OCI-LY7 (cell line): ENCODE results near the gene MEIOB. TPM values are rescaled to one million over a fixed set of nuclear protein-coding genes. Genes with fewer than 3 reads are reported as not detected.

ENCODE experiments used
- BruUV-seq: library from RNA; stranded (reverse); fragments of 400-500 nt; replicated peaks from 2 replicates; lab custom pipeline; 2021; lab: Mats Ljungman, UMichigan
- CTCF ChIA-PET: fragments of 300-600 bp; sonication (Branson Sonifier 250); formaldehyde crosslinking; loops from one replicate; lab custom pipeline; 2022; ENCODE audit warnings: antibody characterized with exemption; ENCODE audit not compliant: unreplicated experiment; lab: Charles Lee
- POLR2A ChIA-PET: fragments of 300-600 bp; sonication (Branson Sonifier 250); formaldehyde crosslinking; loops from one replicate; lab custom pipeline; 2022; ENCODE audit warnings: antibody characterized with exemption; lab: Charles Lee
- DNase-seq: peaks from one replicate; pipeline ENCODE4 v3.0.0-alpha.2; 2015; ENCODE audit warnings: low spot score
- H2AFZ ChIP-seq: fragments of 200-600 bp; sonication (generic), shearing (Covaris generic); 2 replicates; pipeline ENCODE4 v1.6.1; 2014; ENCODE audit warnings: mild to moderate bottlenecking, antibody characterized with exemption, low read length, moderate library complexity
- H3K27ac ChIP-seq: fragments of 200-600 bp; sonication (generic); 2 replicates; pipeline ENCODE4 v1.5.1; 2014; ENCODE audit warnings: mixed run types, low read depth, mild to moderate bottlenecking, moderate library complexity, low read length, inconsistent platforms; ENCODE audit not compliant: poor library complexity, severe bottlenecking
- H3K36me3 ChIP-seq: fragments of 200-600 bp; sonication (generic); 2 replicates; pipeline ENCODE4 v1.6.1; 2014; ENCODE audit warnings: mild to moderate bottlenecking, antibody characterized with exemption, low read length, moderate library complexity, mixed read lengths; ENCODE audit not compliant: insufficient read depth
- H3K4me1 ChIP-seq: fragments of 200-600 bp; sonication (generic); 2 replicates; pipeline ENCODE4 v1.5.1; 2014; ENCODE audit warnings: mild to moderate bottlenecking, low read length; ENCODE audit not compliant: insufficient read depth, poor library complexity, severe bottlenecking
- H3K4me2 ChIP-seq: fragments of 200-600 bp; sonication (generic); 2 replicates; pipeline ENCODE4 v1.6.1; 2014; ENCODE audit warnings: mild to moderate bottlenecking, low read length
- H3K4me3 ChIP-seq: fragments of 200-600 bp; sonication (generic); 2 replicates; pipeline ENCODE4 v1.5.1; 2014; ENCODE audit warnings: mild to moderate bottlenecking, low read depth, low read length; ENCODE audit not compliant: poor library complexity, severe bottlenecking
- H3K79me2 ChIP-seq: fragments of 200-600 bp; sonication (generic); 2 replicates; pipeline ENCODE4 v1.6.1; 2016; ENCODE audit warnings: low read depth, mild to moderate bottlenecking, low read length, moderate library complexity, mixed read lengths; ENCODE audit not compliant: insufficient read depth
- H3K9me2 ChIP-seq: fragments of 200-600 bp; sonication (generic); 2 replicates; pipeline ENCODE4 v1.6.1; 2016; ENCODE audit warnings: mild to moderate bottlenecking, low read length, mixed read lengths; ENCODE audit not compliant: insufficient read depth
- H3K9me3 ChIP-seq: fragments of 200-600 bp; sonication (generic); 2 replicates; pipeline ENCODE4 v1.6.1; 2014; ENCODE audit warnings: mild to moderate bottlenecking, mixed run types, low read length, mixed read lengths
- H4K20me1 ChIP-seq: fragments of 200-600 bp; sonication (generic); 2 replicates; pipeline ENCODE4 v1.6.1; 2014; ENCODE audit warnings: mild to moderate bottlenecking, antibody characterized with exemption, low read length, moderate library complexity, mixed read lengths; ENCODE audit not compliant: insufficient read depth
- EZH2phosphoT487 ChIP-seq: fragments of 200-600 bp; sonication (generic); IDR thresholded peaks from 2 replicates; pipeline ENCODE4 v1.6.1; 2018; ENCODE audit warnings: low read depth, borderline replicate concordance, mild to moderate bottlenecking, mixed run types, antibody characterized with exemption, low read length, moderate library complexity, mixed read lengths
- intact Hi-C: fragments of 100-400 bp; cut with micrococcal nuclease; formaldehyde crosslinking; loops from one replicate; pipeline ENCODE4 v1.10.0; 2022; ENCODE audit not compliant: unreplicated experiment
- total RNA-seq, 2 experiments: library from RNA; depleted of rRNA in 1 of 2; stranded (reverse); fragments of >200 nt in 1 of 2; shearing (Covaris generic) in 1 of 2; gene quantifications; 2 replicates each; pipeline ENCODE4 v1.2.3, GENCODE V29; 2014 to 2022
- TF ChIP-seq, protein P1 (sequence below): fragments of 200-600 bp; sonication (generic); conservative IDR thresholded peaks from 2 replicates; pipeline ENCODE4 v1.5.1; 2014; ENCODE audit warnings: mild to moderate bottlenecking, antibody characterized with exemption, low read length, moderate library complexity, mixed read lengths

MEIOB gene
- total RNA-seq, 2 experiments from 2014 or later = not detected

DNA sequence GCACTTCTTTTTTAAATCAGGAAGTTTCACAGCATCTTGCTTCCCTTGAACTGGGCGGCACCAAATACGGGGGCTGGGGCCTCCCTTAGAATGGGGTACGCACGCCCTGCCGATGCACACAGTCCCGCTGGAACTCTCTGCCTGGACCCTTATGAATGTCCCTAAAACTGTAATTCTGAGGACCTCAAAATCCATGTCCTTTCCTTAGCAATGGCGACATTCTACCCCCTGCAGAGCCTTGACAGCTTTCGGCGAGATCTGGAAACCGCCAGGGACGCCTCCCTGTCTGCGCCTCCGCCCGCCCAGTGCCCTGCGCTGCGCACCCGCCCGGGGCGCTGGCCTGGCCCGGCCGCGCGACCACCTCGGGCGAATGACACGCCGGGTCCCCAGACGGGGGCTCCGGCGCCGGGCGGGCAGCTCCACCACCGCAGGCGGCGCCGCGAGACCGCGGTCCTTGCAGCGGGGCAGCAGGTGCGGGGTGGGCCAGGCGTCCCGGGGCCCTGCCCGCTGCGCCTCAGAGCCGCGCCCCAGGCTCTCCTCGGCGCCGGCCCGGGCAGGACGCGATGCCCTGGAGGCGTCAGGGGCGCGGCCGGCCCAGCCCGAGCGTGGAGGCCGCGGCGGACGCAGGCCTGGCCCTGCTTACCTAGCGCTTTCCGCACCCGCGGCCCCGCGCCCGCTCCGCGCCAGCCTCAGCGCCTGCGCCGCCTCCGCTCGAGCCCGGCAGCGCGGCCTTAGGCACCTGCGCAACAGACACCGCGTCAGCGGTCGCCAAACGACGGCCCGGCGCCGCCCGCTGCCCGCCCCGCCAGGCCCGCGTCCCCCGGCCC is 45.9 kb downstream of the MEIOB start:
- Histone ChIP-seq H3K79me2 (no peaks in the 10 kb centered on the region), H3K9me2 (no peaks in the 10 kb centered on the region), H2AFZ (no peak overlapping the region), H4K20me1 (no peaks in the 10 kb centered on the region), H3K4me3 (peak overlapping the region; percentile 78), H3K9me3 (no peaks in the 10 kb centered on the region), H3K4me2 (peak overlapping the region; percentile 76; the same call in 1 of the 2 replicates), H3K36me3 (no peaks in the 10 kb centered on the region), H3K27ac (no peak overlapping the region), H3K4me1 (peaks cover 23% of the 10 kb centered on the region)
- DNase-seq = peak; percentile 49
- CTCF ChIA-PET = no interaction called here
- no peak for TF ChIP-seq EZH2phosphoT487
- TF ChIP-seq, protein P1, sequence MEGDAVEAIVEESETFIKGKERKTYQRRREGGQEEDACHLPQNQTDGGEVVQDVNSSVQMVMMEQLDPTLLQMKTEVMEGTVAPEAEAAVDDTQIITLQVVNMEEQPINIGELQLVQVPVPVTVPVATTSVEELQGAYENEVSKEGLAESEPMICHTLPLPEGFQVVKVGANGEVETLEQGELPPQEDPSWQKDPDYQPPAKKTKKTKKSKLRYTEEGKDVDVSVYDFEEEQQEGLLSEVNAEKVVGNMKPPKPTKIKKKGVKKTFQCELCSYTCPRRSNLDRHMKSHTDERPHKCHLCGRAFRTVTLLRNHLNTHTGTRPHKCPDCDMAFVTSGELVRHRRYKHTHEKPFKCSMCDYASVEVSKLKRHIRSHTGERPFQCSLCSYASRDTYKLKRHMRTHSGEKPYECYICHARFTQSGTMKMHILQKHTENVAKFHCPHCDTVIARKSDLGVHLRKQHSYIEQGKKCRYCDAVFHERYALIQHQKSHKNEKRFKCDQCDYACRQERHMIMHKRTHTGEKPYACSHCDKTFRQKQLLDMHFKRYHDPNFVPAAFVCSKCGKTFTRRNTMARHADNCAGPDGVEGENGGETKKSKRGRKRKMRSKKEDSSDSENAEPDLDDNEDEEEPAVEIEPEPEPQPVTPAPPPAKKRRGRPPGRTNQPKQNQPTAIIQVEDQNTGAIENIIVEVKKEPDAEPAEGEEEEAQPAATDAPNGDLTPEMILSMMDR = no peak
- intact Hi-C loops = loop anchor here (5.0 kb wide), 1 partner anchor 44 kb away; the partner anchor contains the start of genes NUBP2 and SPSB3
- POLR2A ChIA-PET = no interaction called here
- no TSS peak for BruUV-seq

DNA sequence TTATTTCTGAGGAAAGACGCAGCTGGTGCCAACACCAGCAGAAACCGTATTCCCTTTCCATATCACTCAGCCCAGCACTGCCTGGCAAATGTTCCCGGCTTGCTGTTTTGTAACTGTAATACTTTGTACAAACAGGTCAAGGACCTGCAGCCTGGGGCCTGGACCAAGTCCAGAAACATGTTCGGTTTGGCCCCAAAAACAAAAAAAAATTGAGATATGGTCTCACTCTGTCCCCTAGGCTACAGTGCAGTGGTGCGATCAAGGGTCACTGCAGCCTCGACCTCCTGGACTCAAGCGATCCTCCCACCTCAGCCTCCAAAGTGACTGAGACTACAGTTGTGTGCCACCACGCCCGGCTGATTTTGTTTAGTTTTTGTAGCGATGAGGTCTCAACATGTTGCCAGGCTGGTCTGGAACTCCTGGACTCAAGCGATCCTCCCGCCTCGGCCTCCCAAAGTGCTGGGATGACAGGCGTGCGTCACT is 46.5 kb downstream of the MEIOB start:
- H2AFZ ChIP-seq = no peak overlapping the region
- H3K27ac ChIP-seq = no peak overlapping the region
- BruUV-seq = no TSS peak
- peak overlapping the region; percentile 78 for H3K4me3 ChIP-seq
- H3K36me3 ChIP-seq = no peaks in the 10 kb centered on the region
- H3K9me3 ChIP-seq = no peaks in the 10 kb centered on the region
- no peaks in the 10 kb centered on the region for H3K79me2 ChIP-seq
- ChIA-PET CTCF (no interaction called here), POLR2A (no interaction called here)
- TF ChIP-seq, protein P1 = no peak
- TF ChIP-seq EZH2phosphoT487 = no peak
- no peaks in the 10 kb centered on the region for H3K9me2 ChIP-seq
- H3K4me2 ChIP-seq = peak overlapping the region; percentile 76; the same call in 1 of the 2 replicates
- peaks cover 23% of the 10 kb centered on the region for H3K4me1 ChIP-seq
- no peak for DNase-seq
- intact Hi-C loops = loop anchor here (5.0 kb wide), 1 partner anchor 43 kb away; the partner anchor contains the start of genes NUBP2 and SPSB3
- no peaks in the 10 kb centered on the region for H4K20me1 ChIP-seq

DNA sequence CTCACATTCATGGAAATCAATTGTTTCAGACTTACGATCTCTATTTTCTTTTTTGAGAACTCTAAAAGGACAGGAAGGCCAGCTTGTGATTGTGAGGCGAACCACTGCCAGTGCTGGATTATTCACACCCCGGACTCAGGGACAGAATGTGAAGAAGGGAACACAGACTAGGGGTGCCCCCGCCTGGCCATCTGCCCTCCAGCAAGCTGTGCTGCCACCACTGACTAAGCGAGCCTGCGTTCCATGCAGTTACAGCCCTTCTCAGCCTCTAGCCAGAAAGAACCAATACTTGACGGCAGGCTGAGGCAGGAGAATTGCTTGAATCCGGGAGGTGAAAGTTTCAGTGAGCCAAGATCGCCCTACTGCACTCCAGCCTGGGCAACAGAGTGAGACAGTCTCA is 48.1 kb downstream of the MEIOB start:
- peaks cover 17% of the 10 kb centered on the region for H3K4me1 ChIP-seq
- no peak overlapping the region for H3K4me2 ChIP-seq
- no peaks in the 10 kb centered on the region for H4K20me1 ChIP-seq
- H3K9me3 ChIP-seq = no peaks in the 10 kb centered on the region
- CTCF ChIA-PET = no interaction called here
- no peak overlapping the region for H3K4me3 ChIP-seq
- intact Hi-C loops = no loop called here
- POLR2A ChIA-PET = interaction anchor here (0.7 kb wide), 1 partner anchor 1454 kb away, joined by 5 read pairs; the partner anchor contains the start of gene MRPL28
- BruUV-seq = no TSS peak
- H3K9me2 ChIP-seq = no peaks in the 10 kb centered on the region
- no peak for TF ChIP-seq EZH2phosphoT487
- TF ChIP-seq, protein P1 = peak; percentile 73
- no peaks in the 10 kb centered on the region for H3K36me3 ChIP-seq
- no peak overlapping the region for H3K27ac ChIP-seq
- H2AFZ ChIP-seq = no peak overlapping the region
- peak; percentile 66 for DNase-seq
- no peaks in the 10 kb centered on the region for H3K79me2 ChIP-seq
